Testis (tissue), 3 donors: ENCODE results near the gene PRDM11. TPM values are rescaled to one million over a fixed set of nuclear protein-coding genes. Genes with fewer than 3 reads are reported as not detected.

ENCODE experiments used
- DNase-seq: peaks from one replicate; pipeline ENCODE4 v3.0.0-alpha.2; 2019
- H3K27ac ChIP-seq, 2 donors: fragments of 200-600 bp; sonication (generic); one replicate each; pipeline ENCODE4 v1.5.1; 2019
- H3K27me3 ChIP-seq: fragments of 200-600 bp; sonication (generic); one replicate; pipeline ENCODE4 v1.5.1; 2019
- H3K36me3 ChIP-seq: fragments of 200-600 bp; sonication (generic); one replicate; pipeline ENCODE4 v1.5.1; 2017; ENCODE audit warnings: low read depth; ENCODE audit errors: missing control alignments
- H3K4me1 ChIP-seq: fragments of 200-600 bp; sonication (generic); one replicate; pipeline ENCODE4 v1.5.1; 2019
- H3K4me3 ChIP-seq, 2 donors: fragments of 200-600 bp; sonication (generic); one replicate each; pipeline ENCODE4 v1.5.1; 2017 to 2019
- H3K9me3 ChIP-seq: fragments of 200-600 bp; sonication (generic); one replicate; pipeline ENCODE4 v1.5.1; 2017
- CTCF ChIP-seq, 3 experiments: fragments of 450-650 bp in 2 of 3; fragments of 200-600 bp in 1 of 3; sonication (generic) in 1 of 3; IDR thresholded peaks; one replicate each; pipeline ENCODE4 v1.5.1; 2016 to 2019; ENCODE audit warnings: antibody characterized with exemption in 3 of 3, mild to moderate bottlenecking in 2 of 3, moderate library complexity in 1 of 3
- POLR2A ChIP-seq: fragments of 450-650 bp; IDR thresholded peaks from one replicate; pipeline ENCODE4 v1.6.1; 2017; ENCODE audit warnings: antibody characterized with exemption, mild to moderate bottlenecking, moderate library complexity
- WGBS, 2 donors: methylation state at CpG; one replicate each; pipeline ENCODE4 v1.1.5; 2018; 5-methylcytosine and 5-hydroxymethylcytosine counted together
- intact Hi-C: fragments of 100-400 bp; cut with DNase I; formaldehyde crosslinking; loops from one replicate; pipeline ENCODE4 v1.15.1; 2023; ENCODE audit warnings: low total_unique reads
- polyA plus RNA-seq: library from polyadenylated mRNA; stranded (reverse); fragments of 350-450 nt; fragmentation: Illumina TruSeq; extraction: RNeasy Lipid Tissue Mini Kit (QIAGEN cat#74804); gene quantifications from one replicate; pipeline ENCODE4 v1.2.3, GENCODE V29; 2014; ENCODE audit warnings: low read depth, low replicate concordance; ENCODE audit not compliant: insufficient read depth
- total RNA-seq, 2 donors: library from RNA; depleted of rRNA; stranded (reverse); fragments of >200 nt; gene quantifications; one replicate each; pipeline ENCODE4 v1.2.3, GENCODE V29; 2016

PRDM11 gene
- total and polyA plus RNA-seq, 3 donors from 2014 or later, result 6.4 to 15.9 (median 13.6) TPM

- WGBS, 2 donors, result 95 to 96% methylated on average over 3 of the region's 3 CpGs
- intact Hi-C loops, result no loop called here
Observed at GRCh38 chr11:45263773-45264172, 117.3 kb downstream of the PRDM11 start.

GRCh38 chr11:45264839-45265515 is 118.5 kb downstream of the PRDM11 start:
- no peaks in the 10 kb centered on the region for H3K27me3 ChIP-seq
- no peak for TF ChIP-seq CTCF (IDR thresholded peaks at IDR 0.05)
- TF ChIP-seq POLR2A, result no peak
- DNase-seq, result no peak
- no peaks in the 10 kb centered on the region for H3K36me3 ChIP-seq
- intact Hi-C loops, result no loop called here
- no peaks in the 10 kb centered on the region for H3K9me3 ChIP-seq
- H3K4me3 ChIP-seq, result no peak overlapping the region
- WGBS, 2 donors, result 80 to 84% methylated on average over 11 of the region's 11 CpGs
- H3K4me1 ChIP-seq, result no peaks in the 10 kb centered on the region
- no peak overlapping the region for H3K27ac ChIP-seq

More at GRCh38 chr11:45263773-45264172, 117.3 kb downstream of the PRDM11 start:
- H3K36me3 ChIP-seq, result no peaks in the 10 kb centered on the region
- no peaks in the 10 kb centered on the region for H3K27me3 ChIP-seq
- TF ChIP-seq POLR2A (no peak), CTCF (IDR thresholded peaks at IDR 0.05) (no peak)
- H3K4me1 ChIP-seq, result no peaks in the 10 kb centered on the region
- H3K9me3 ChIP-seq, result no peaks in the 10 kb centered on the region
- DNase-seq, result no peak
- H3K27ac ChIP-seq, result no peak overlapping the region
- H3K4me3 ChIP-seq, result no peak overlapping the region

- Histone ChIP-seq H3K9me3 (no peaks in the 10 kb centered on the region), H3K27ac (no peak overlapping the region), H3K4me1 (no peaks in the 10 kb centered on the region), H3K27me3 (no peaks in the 10 kb centered on the region), H3K4me3 (no peak overlapping the region), H3K36me3 (no peaks in the 10 kb centered on the region)
- WGBS, 2 donors, result 88 to 89% methylated on average over 2 of the region's 2 CpGs
- TF ChIP-seq CTCF (IDR thresholded peaks at IDR 0.05) (no peak), POLR2A (no peak)
- no peak for DNase-seq
- intact Hi-C loops, result no loop called here
Observed at GRCh38 chr11:45265969-45266675, 119.7 kb downstream of the PRDM11 start.

- intact Hi-C loops, result no loop called here
- no peaks in the 10 kb centered on the region for H3K36me3 ChIP-seq
- no peaks in the 10 kb centered on the region for H3K4me1 ChIP-seq
- no peak overlapping the region for H3K4me3 ChIP-seq
- H3K9me3 ChIP-seq, result no peaks in the 10 kb centered on the region
- no peaks in the 10 kb centered on the region for H3K27me3 ChIP-seq
- DNase-seq, result no peak
- WGBS, 2 donors, result 65 to 76% methylated on average over 1 of the region's 1 CpG
- no peak overlapping the region for H3K27ac ChIP-seq
- TF ChIP-seq CTCF (IDR thresholded peaks at IDR 0.05) (no peak), POLR2A (no peak)
Observed at GRCh38 chr11:45266676-45267020, 120.2 kb downstream of the PRDM11 start.
